Loucy (cell line): ENCODE results near the gene SEC14L1.

ENCODE experiments used
- CTCF ChIP-seq: fragments of 200-600 bp; sonication (generic); conservative IDR thresholded peaks from 2 replicates; pipeline ENCODE4 v1.5.1; 2014; ENCODE audit warnings: mild to moderate bottlenecking, antibody characterized with exemption, low read length
- EZH2phosphoT487 ChIP-seq: fragments of 200-600 bp; IDR thresholded peaks from 2 replicates; pipeline ENCODE4 v1.6.1; 2018; ENCODE audit warnings: antibody characterized with exemption, mild to moderate bottlenecking, moderate library complexity, borderline replicate concordance

- TF ChIP-seq CTCF (no peak), EZH2phosphoT487 (no peak)
Observed at GRCh38 chr17:77163511-77164280, 22.9 kb downstream of the SEC14L1 start.
